ENCODE results near the gene TSPAN1. TPM values are rescaled to one million over a fixed set of nuclear protein-coding genes. Genes with fewer than 3 reads are reported as not detected.

TSPAN1 gene
- total RNA-seq (ENCODE audit: insufficient read depth, low replicate concordance), result not detected

DNA sequence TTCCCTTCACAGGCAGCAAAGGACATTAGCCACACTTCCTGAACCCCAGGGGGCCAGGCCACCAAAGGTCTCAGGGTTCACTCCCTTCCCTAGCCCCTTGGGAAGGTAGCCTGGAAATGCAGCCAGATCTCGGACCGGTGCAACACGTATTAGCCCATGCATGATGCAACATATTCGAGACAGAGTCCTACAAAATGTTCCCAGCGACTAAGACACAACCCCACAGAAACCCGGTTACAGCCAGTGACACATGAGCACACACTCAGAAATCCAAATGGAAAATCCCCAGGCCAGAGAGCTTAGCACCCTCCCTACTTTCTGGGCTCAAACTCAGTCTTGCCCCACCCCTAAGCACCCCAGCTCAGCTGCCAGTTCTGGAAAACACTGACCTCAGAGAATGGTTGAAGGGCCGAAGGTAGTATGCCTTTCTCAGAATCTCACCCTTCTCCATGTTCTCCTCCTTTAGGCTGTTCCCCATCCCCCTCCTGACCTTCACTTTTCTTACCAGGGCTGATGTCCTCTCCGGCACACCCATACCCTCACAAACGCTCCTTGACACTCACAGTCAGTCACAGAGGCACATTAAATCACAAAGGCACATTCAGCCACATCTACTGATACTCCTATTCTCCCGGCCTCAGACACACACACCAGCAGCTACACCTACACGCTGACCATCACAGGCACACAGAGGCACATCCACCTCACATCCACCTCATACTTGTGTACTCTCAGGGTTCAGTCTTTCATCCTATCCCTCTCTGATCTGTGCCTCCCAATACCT lies at the start of gene TSPAN1:
Gene TSPAN1, plus strand, starts transcription at position 640 of the 784 bp plus-strand sequence. CDS start 6,021 bp downstream, outside the sequence.
- peak; percentile 79 for DNase-seq (ENCODE audit: low spot score)

DNA sequence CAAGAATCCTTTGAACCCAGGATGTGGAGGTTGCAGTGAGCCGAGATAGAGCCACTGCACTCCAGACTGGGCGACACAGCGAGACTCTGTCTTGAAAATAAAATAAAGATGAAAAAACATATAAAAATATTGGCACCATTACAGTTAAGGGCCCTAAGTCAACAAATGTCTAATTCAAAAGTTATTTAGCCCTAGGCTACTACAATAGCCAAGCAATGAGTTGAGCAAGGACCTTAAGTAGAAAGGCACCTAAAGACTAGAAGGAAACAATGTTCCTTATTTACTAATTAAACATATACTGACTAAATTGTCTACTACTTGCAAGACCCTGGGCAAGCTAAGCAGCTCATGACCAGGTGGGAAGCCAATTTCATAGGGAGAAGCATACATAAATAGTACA lies 46.5 kb upstream of the TSPAN1 start:
- no peak for DNase-seq (ENCODE audit: low spot score)

DNA sequence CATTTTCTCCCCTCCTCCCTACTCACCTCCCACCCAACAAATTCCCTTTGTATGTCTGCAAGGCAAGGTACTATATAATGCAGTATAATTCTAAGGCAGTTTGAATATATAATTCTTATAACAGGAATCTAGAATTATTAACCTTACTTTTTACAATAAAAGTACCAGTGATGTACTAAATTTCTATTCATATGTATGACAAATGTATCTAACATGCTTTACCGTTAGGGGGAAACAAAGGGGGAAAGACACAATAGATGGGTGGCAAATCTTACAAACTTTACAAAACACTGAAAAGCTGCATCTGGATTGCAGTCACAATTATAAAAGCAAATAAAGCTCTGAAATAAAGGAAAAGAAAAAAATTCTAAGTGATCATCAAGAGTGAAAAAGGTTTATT lies 44.8 kb upstream of the TSPAN1 start:
- DNase-seq (ENCODE audit: low spot score), result no peak

DNA sequence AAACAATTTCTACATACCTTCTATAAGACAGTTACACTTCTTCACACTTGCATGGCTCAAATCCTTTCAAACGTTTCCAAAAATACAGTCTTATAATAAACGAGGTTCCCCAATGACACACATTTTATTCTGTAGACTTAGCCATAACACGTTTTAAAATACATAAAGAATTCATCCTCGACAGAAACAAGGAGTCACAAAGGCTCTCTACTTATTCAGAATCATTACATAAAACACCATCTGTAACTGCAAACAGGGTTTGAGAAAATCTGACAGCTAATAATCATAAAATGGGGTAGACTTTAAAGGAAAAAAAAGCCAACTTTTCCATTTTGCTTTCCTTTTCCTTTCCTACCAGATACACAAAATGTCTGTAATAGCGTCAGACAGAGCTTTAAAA lies 44.3 kb upstream of the TSPAN1 start:
- DNase-seq (ENCODE audit: low spot score), result peak; percentile 11

- peak; percentile 33 for DNase-seq (ENCODE audit: low spot score)
Observed at GRCh38 chr1:46131093-46131492, 43.8 kb upstream of the TSPAN1 start.

DNA sequence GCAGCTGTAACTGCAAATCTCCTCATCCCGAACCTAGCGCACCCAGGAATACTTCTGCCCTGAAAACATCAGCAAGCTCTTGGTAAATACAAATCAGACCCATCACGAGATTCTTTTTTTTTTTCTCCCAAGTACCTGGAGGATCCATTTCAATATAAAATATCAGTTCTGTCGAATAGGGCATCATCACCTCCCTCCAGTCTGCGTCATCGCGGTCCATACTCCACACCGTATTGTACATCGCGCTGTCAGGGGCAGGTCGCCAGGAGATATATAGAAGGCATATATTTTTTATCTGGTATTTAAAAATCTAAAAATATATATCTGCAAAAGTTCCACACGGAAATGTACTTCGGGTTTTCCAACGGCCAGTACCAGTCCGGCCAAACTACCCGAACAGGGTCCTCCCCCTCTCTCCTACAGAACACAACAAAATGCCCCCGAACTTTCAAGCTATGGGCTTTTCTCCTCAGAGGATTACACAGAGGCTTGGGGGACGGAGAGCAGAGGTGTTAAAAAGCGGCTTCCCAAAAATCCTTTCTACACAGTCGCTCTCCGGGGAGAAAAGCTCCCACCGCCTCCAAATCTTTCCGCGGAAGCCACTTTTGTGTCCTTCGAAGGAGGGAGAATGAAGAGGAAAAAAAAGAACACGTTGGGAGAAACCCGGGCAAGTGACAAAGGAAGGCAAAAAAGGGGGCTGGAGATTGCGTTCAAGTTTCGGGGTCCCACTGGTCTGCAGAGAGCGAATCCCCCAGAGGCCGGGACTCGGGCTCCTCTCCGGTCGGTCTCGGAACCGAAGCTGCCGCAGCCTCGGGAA lies 43.0 kb upstream of the TSPAN1 start:
- peak; percentile 45 for DNase-seq (ENCODE audit: low spot score)

- DNase-seq (ENCODE audit: low spot score), result peak; percentile 99
Observed at GRCh38 chr1:46132529-46133180, 42.2 kb upstream of the TSPAN1 start, which contains the start of gene PIK3R3. Gene PIK3R3, minus strand, starts transcription at chr1:46132629. Its CDS starts 677 bp downstream, at chr1:46131952.

- no peak for DNase-seq (ENCODE audit: low spot score)
Observed at GRCh38 chr1:46133181-46133658, 41.7 kb upstream of the TSPAN1 start.

DNA sequence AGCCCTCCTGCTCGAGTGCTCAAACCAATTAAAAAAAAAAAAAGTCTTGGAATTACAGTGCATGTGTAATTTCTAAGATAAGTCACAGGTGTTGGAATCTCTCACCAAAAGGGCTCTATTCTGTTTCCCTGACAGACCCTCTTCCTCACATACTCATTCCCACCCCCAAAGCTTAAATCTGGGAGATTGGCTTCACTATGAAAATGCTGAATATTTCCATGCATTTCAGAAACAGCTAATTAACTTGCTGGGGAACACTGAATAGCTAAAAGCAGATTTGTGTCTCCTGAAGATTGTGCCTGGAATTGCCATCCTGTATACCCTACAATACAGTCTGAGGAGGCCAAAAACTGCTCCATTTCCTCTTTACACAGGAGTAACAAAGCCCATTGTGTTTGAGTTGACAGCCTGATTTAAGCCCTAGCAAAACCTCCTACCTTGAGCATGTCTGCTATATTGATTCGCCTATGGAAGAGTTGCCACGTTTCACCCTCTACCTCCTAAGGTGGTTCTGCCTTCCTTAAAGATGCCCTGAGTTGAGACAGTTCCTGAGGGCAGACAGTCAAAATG lies 41.0 kb upstream of the TSPAN1 start:
- no peak for DNase-seq (ENCODE audit: low spot score)

DNA sequence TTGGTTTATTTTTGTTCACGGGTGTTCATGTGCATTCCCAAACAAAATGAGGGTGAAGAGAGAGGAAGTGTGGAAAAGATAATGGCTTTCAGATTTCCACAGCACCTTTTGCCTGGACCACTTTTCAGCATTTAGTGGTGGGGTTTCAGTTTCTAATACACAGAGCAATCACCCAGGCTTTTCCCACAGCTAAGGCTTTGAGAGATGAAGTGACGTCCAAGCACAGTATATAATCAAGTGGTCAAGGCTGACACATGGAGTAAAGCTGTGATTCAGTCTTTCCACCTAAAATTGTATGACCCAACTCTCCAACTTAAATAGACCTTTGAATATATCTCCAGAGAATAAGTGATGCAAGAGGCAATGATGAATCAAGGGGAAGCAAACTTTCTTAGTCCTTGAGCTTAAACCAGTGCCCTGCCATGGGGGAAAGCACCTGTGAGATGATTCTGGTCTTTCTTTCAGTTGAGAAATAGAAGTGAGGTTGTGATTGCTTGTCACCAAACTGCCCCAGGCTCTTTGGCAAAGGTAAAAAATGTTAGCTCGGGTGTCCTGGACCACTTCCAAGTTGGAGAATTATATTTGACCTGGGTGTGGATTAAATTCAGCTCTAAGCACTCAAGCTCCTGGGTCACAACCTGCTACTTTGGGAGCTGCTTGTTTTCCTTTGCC lies 40.1 kb upstream of the TSPAN1 start:
- DNase-seq (ENCODE audit: low spot score), result peak; percentile 23

GRCh38 chr1:46136711-46137110 lies 38.2 kb upstream of the TSPAN1 start:
- no peak for DNase-seq (ENCODE audit: low spot score)

DNA sequence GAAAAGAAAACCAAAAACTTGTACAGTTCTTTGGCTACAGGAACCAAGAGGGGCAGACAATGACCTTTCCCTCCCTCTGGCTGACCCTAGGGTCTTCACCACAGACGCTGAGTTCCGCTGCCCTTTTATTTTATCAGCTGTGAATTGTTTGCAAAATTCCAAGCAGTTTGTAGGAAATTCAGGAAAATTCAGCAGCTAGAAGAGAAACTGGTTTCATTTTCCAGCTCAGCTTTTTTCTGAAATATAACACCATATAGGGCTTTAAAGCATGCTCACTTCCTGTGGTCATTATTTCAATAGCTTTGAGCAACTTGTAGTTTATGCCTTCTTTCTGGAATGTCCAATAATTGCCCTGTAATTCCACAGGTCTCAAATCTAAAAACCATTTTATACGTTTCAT lies 37.0 kb upstream of the TSPAN1 start:
- peak; percentile 20 for DNase-seq (ENCODE audit: low spot score)

DNA sequence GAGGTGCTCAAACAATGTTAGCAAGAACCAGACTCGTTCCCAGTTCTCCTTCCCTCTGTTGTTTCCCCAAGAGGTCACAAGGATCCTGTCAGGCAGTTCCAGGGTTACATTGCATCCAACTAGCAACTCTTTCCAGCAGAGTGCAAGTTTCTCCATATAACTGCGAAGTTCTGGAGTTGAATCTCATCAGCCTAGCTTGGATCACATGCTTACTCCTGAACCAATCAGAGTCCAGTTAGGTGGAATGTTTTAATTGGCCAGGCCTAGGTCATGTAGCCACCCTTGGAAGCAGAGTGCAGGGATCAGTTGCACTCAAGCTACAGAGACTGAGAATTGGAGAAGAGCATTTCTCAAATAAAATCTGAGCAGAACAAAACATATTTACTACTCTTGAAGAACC lies 26.6 kb upstream of the TSPAN1 start:
- no peak for DNase-seq (ENCODE audit: low spot score)

GRCh38 chr1:46150085-46150484 lies 24.8 kb upstream of the TSPAN1 start:
- no peak for DNase-seq (ENCODE audit: low spot score)

GRCh38 chr1:46152016-46152415 lies 22.9 kb upstream of the TSPAN1 start:
- no peak for DNase-seq (ENCODE audit: low spot score)

DNA sequence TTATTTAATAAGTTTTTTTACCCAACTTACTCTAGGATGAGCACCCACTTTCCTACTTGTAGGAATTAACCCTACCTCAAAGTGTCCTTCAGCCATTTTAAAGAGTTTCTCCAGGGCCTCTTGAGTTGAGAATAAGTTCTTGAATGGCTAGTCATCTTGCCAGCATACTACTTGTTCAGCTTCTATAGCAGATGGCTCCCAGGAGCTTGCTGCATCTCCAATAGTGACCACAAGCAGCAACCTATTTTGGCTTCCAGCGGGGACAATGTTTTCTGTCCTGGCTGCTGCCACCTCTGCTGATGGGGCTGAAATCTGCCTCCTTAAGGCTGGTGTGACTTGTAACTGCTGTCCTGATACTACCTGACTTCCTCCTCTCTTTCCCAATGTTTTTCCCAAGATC lies 21.7 kb upstream of the TSPAN1 start:
- DNase-seq (ENCODE audit: low spot score), result no peak

- no peak for DNase-seq (ENCODE audit: low spot score)
Observed at GRCh38 chr1:46153732-46154131, 21.2 kb upstream of the TSPAN1 start.

DNA sequence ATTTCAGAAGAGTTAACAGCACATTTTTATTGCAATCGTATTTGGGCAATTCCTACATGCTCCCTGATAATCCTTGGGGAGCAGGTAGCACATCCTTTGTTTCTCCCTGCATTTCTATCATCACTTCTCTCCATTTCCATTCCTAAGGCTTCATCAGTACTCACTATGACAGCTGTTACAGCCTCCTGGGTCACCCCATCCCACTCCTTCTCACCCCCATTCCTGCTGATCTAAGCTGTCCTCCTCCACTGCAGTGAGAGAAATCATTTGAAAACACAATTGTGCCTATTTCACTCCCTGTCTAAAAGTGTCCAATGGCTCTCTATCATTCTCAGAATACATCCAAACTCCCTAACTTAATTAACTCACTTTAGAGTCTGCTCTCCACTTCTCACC lies 17.0 kb upstream of the TSPAN1 start:
- no peak for DNase-seq (ENCODE audit: low spot score)

DNA sequence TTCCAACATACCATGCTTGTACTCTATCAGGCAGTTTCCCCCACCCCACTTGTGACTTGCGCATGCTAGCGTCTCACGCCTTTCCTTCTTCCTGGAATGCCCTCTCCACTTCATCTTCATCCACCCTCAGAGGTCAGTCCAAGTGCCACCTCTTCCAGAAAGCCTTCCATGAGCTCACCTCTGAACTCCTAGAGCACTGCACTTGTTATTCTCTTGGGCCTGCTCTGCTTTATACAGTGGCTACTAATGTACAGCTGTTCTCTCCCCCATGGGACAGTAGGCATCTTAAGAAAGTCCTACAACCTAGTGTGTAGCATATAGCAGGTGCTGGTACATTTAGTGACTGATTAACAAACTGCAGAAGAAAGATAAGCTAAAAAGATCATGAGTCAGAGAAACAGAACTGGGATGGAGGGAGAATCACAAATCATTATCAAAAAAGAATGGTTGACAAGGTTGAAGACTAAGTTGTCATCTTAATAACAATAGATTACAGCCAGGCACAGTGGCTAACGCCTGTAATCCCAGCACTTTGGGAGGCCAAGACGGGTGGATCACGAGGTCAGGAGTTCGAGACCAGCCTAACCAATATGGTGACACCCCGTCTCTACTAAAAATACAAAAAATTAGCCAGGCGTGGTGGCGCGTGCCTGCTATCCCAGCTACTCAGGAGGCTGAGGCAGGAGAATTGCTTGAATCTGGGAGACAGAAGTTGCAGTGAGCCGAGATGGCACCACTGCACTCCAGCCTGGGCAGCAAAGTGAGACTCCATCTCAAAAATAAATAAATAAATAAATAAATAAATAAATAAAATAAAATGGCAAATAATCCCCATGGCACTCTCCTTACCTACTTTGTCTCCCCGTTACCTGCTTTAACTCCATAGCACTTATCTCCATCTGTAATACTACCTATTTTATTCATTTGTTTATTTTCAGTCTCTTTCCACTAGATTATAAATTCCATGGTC lies 16.3 kb upstream of the TSPAN1 start:
- DNase-seq (ENCODE audit: low spot score), result no peak

- no peak for DNase-seq (ENCODE audit: low spot score)
Observed at GRCh38 chr1:46159516-46159915, 15.4 kb upstream of the TSPAN1 start.

Measured in umbilical cord (tissue), 2 donors.